ENCODE results near the gene SLC47A1. TPM values are rescaled to one million over a fixed set of nuclear protein-coding genes. Genes with fewer than 3 reads are reported as not detected.
"Not testable (repeated sequence)": the region's sequence is repeated elsewhere in the genome, so short reads cannot be mapped to it uniquely, and the experiment has no call there.

Gene SLC47A1
- total RNA-seq, 1 experiment from 2014 or later: 13.0 TPM

DNA sequence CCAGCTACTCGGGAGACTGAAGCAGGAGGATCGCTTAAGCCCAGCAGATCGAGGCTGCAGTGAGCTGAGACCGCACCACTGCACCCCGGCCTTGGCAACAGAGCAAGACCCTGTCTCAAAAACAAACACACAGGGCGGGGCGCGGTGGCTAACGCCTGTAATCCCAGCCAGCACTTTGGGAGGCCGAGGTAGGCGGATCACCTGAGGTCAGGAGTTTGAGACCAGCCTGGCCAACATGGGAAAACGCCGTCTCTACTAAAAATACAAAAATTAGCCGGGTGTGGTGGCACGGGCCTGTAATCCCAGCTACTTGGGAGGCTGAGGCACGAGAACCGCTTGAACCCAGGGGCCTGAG, 46.9 kb downstream of the SLC47A1 start:
- H3K4me3 ChIP-seq (ENCODE audit: insufficient read depth, low read depth, low read length); DNase-seq; H3K27me3 ChIP-seq (ENCODE audit: control insufficient read depth, insufficient read depth, low read length); H3K36me3 ChIP-seq (replicated peaks; ENCODE audit: control insufficient read depth, insufficient read depth, low read length): not testable (repeated sequence)

- not testable (repeated sequence) for H3K36me3 ChIP-seq (replicated peaks; ENCODE audit: control insufficient read depth, insufficient read depth, low read length); H3K4me3 ChIP-seq (ENCODE audit: insufficient read depth, low read depth, low read length); H3K27me3 ChIP-seq (ENCODE audit: control insufficient read depth, insufficient read depth, low read length); DNase-seq
These were observed 48.5 kb downstream of the SLC47A1 start for GRCh38 chr17:19582152-19582551.

DNA sequence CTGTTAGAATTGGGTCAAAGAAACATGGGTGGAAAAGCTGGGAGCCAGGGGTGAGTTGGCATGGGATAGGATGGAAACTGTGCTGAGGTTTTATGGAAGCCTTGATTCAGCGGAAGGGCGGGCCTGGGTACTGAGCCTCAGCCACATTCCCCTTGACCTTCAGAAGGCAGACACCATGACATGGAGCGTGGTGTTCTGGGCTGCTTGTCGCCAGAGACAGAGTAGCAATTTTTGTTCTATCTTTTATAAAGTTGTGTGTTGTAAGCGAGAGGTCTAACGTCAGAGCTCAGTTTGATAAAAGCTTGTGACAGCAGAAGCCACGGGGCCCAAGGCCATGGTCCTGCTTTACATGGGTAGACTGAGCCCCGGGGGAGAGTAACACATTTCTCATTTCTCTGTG, 50.2 kb downstream of the SLC47A1 start:
- DNase-seq: no peak
- H3K27me3 ChIP-seq (ENCODE audit: control insufficient read depth, insufficient read depth, low read length): peaks cover 7% of the 10 kb centered on the region
- no peaks in the 10 kb centered on the region for H3K36me3 ChIP-seq (replicated peaks; ENCODE audit: control insufficient read depth, insufficient read depth, low read length)
- H3K4me3 ChIP-seq (ENCODE audit: insufficient read depth, low read depth, low read length): no peak overlapping the region

GRCh38 chr17:19590451-19590850, 56.8 kb downstream of the SLC47A1 start:
- Histone ChIP-seq H3K27me3 (ENCODE audit: control insufficient read depth, insufficient read depth, low read length) (no peaks in the 10 kb centered on the region), H3K4me3 (ENCODE audit: insufficient read depth, low read depth, low read length) (no peak overlapping the region), H3K36me3 (replicated peaks; ENCODE audit: control insufficient read depth, insufficient read depth, low read length) (no peaks in the 10 kb centered on the region)
- DNase-seq: no peak

GRCh38 chr17:19590912-19591551, 57.4 kb downstream of the SLC47A1 start:
- no peaks in the 10 kb centered on the region for H3K27me3 ChIP-seq (ENCODE audit: control insufficient read depth, insufficient read depth, low read length)
- peak; percentile 71 for DNase-seq
- H3K4me3 ChIP-seq (ENCODE audit: insufficient read depth, low read depth, low read length): no peak overlapping the region
- H3K36me3 ChIP-seq (replicated peaks; ENCODE audit: control insufficient read depth, insufficient read depth, low read length): no peaks in the 10 kb centered on the region

DNA sequence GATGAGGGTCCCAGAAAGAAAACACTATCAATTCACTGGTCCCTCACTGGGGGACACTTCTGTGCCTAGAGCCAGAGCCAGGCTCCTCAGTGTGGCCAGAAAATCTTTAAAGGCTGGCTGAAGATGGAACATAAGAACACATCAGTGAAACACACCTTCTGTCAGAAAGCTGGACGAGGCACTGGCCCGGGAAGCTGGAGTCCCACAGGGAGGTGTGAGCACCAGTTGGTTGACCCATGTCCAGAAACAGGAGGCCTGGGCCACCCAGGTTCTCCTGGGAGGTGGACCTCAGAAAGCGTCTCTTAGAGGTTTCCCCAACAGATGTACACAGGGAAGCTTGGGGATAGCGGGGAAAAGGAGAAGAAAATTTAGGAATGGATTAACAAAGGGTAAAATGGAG, 58.7 kb downstream of the SLC47A1 start:
- H3K27me3 ChIP-seq (ENCODE audit: control insufficient read depth, insufficient read depth, low read length): no peaks in the 10 kb centered on the region
- H3K4me3 ChIP-seq (ENCODE audit: insufficient read depth, low read depth, low read length): no peak overlapping the region
- H3K36me3 ChIP-seq (replicated peaks; ENCODE audit: control insufficient read depth, insufficient read depth, low read length): no peaks in the 10 kb centered on the region
- no peak for DNase-seq

- H3K36me3 ChIP-seq (replicated peaks; ENCODE audit: control insufficient read depth, insufficient read depth, low read length): no peaks in the 10 kb centered on the region
- H3K4me3 ChIP-seq (ENCODE audit: insufficient read depth, low read depth, low read length): no peak overlapping the region
- DNase-seq: no peak
- H3K27me3 ChIP-seq (ENCODE audit: control insufficient read depth, insufficient read depth, low read length): no peaks in the 10 kb centered on the region
These were observed 63.2 kb downstream of the SLC47A1 start for GRCh38 chr17:19596869-19597268.

DNA sequence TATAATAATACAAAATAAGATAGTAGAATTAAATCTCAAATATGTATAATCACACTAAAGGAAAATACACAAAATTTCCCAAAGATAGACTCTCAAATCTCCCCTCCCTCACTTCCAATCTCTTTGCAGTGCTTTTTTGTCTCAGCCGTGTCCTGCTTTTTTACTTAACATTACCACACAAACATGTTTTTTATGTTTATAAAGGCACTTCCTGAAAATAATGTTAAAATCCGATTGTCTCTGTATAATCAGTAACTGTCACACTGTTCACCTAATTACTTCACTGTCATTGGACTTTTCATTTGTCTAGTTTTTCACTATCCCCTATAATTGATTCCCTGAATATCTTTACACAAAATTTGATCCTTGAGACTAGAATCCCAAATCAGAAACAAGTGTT, 76.7 kb downstream of the SLC47A1 start:
- Histone ChIP-seq H3K27me3 (ENCODE audit: control insufficient read depth, insufficient read depth, low read length) (no peaks in the 10 kb centered on the region), H3K36me3 (replicated peaks; ENCODE audit: control insufficient read depth, insufficient read depth, low read length) (no peaks in the 10 kb centered on the region), H3K4me3 (ENCODE audit: insufficient read depth, low read depth, low read length) (no peak overlapping the region)
- DNase-seq: no peak

DNA sequence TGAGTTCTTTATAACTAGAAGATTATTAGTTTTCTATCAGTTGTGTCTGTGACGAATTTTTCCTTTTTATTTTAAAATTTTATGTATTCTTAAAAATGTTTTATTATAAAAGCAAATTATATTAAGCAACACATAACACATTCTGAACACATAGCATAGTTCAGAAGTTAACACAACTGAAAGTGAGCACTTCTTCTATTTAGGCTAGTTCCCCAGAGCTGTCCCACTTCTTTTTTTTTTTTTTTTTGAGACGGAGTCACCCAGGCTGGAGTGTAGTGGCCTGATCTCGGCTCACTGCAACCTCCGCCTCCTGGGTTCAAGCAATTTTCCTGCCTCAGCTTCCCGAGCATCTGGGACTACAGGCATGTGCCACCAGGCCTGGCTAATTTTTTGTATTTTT, 77.2 kb downstream of the SLC47A1 start:
- DNase-seq: no peak
- Histone ChIP-seq H3K27me3 (ENCODE audit: control insufficient read depth, insufficient read depth, low read length) (no peaks in the 10 kb centered on the region), H3K36me3 (replicated peaks; ENCODE audit: control insufficient read depth, insufficient read depth, low read length) (no peaks in the 10 kb centered on the region), H3K4me3 (ENCODE audit: insufficient read depth, low read depth, low read length) (no peak overlapping the region)

DNA sequence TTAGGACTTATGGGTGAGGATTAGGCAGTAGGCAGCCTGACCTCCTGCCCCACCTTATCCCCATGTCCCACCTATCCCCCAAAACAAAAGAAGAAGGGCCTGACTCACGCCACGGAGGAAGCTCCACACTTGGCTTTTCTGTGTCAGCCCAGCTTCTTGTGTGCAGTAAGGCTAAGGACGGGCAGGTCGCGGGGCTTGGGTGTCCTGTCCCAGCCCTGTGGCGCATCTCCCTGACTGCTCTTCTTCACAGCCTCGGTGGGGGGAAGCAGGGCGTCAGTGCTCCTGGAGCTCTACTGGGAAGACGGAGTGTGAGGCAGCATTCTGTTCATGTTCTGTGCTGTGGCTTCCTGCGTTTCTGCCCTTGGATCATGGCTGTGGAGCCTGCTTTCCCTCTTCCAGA, 80.3 kb downstream of the SLC47A1 start:
- H3K36me3 ChIP-seq (replicated peaks; ENCODE audit: control insufficient read depth, insufficient read depth, low read length): no peaks in the 10 kb centered on the region
- H3K4me3 ChIP-seq (ENCODE audit: insufficient read depth, low read depth, low read length): no peak overlapping the region
- H3K27me3 ChIP-seq (ENCODE audit: control insufficient read depth, insufficient read depth, low read length): no peaks in the 10 kb centered on the region
- DNase-seq: no peak

DNA sequence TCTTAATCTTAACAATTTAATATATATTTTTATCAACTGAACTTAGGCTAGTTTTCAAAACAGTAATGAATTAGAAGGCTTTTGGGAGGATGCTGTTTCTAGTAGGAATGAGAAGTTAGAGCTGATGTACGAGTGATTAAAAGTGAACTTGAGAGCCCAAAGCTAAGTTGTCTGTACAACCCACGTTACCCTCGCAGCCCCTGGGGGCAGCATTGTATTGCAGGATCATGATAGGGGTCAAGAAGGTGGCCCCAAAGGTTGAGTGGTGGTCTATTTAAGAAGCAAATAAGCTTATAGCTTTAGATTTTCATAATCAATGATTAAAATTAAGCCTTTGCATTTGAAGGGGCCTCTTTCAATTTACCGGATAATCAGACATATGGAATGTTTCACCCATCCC, 81.2 kb downstream of the SLC47A1 start:
- no peak for DNase-seq
- no peak overlapping the region for H3K4me3 ChIP-seq (ENCODE audit: insufficient read depth, low read depth, low read length)
- H3K36me3 ChIP-seq (replicated peaks; ENCODE audit: control insufficient read depth, insufficient read depth, low read length): no peaks in the 10 kb centered on the region
- no peaks in the 10 kb centered on the region for H3K27me3 ChIP-seq (ENCODE audit: control insufficient read depth, insufficient read depth, low read length)

GRCh38 chr17:19618015-19618414, 84.4 kb downstream of the SLC47A1 start:
- Histone ChIP-seq H3K4me3 (ENCODE audit: insufficient read depth, low read depth, low read length) (no peak overlapping the region), H3K27me3 (ENCODE audit: control insufficient read depth, insufficient read depth, low read length) (no peaks in the 10 kb centered on the region), H3K36me3 (replicated peaks; ENCODE audit: control insufficient read depth, insufficient read depth, low read length) (no peaks in the 10 kb centered on the region)
- DNase-seq: no peak

DNA sequence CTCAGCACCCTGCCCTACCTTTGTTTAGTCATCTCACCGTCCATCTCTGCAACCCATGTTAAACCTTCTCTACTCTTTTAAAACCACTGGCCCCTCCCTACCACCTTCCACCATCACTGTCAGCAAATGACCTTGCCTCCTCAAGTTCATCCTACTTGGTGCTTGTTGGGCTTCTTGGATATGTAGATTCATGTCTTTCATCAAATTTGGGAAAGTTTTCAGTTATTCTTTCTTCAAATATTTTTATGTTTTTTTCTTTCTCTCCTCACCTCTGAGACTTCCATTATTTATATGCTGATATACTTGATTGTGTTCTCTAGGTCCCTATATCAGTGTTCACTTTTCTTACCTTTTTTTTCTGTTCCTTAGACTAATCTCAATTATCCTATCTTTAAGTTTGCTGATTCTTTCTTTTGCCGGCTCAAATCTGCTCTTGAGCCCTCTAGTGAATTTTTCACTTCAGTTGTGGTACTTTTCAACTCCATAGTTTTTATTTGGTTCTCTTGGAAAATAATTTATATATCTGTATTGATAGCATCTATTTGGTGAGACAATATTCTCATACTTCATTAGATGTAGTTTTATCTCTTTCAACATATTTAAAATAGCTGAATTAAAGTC, 86.2 kb downstream of the SLC47A1 start:
- no peaks in the 10 kb centered on the region for H3K27me3 ChIP-seq (ENCODE audit: control insufficient read depth, insufficient read depth, low read length)
- DNase-seq: no peak
- H3K36me3 ChIP-seq (replicated peaks; ENCODE audit: control insufficient read depth, insufficient read depth, low read length): no peaks in the 10 kb centered on the region
- no peak overlapping the region for H3K4me3 ChIP-seq (ENCODE audit: insufficient read depth, low read depth, low read length)

GRCh38 chr17:19621697-19622096, 88.0 kb downstream of the SLC47A1 start:
- Histone ChIP-seq H3K4me3 (ENCODE audit: insufficient read depth, low read depth, low read length) (no peak overlapping the region), H3K27me3 (ENCODE audit: control insufficient read depth, insufficient read depth, low read length) (no peaks in the 10 kb centered on the region), H3K36me3 (replicated peaks; ENCODE audit: control insufficient read depth, insufficient read depth, low read length) (no peaks in the 10 kb centered on the region)
- DNase-seq: no peak

GRCh38 chr17:19626079-19626478, 92.4 kb downstream of the SLC47A1 start:
- DNase-seq: no peak
- no peaks in the 10 kb centered on the region for H3K36me3 ChIP-seq (replicated peaks; ENCODE audit: control insufficient read depth, insufficient read depth, low read length)
- no peaks in the 10 kb centered on the region for H3K27me3 ChIP-seq (ENCODE audit: control insufficient read depth, insufficient read depth, low read length)
- no peak overlapping the region for H3K4me3 ChIP-seq (ENCODE audit: insufficient read depth, low read depth, low read length)

All from H7 (cell line).